ENCODE measurements around the gene ZBTB43. TPM values are rescaled to one million over a fixed set of nuclear protein-coding genes. Genes with fewer than 3 reads are reported as not detected.

Gene ZBTB43
- total RNA-seq, 1 experiment from 2014 or later, result 13.8 TPM

GRCh38 chr9:126799034-126799433 is 5.8 kb upstream of the ZBTB43 start:
- intact Hi-C loops (cut with micrococcal nuclease; ENCODE audit: unreplicated experiment), result no loop called here
- DNase-seq (ENCODE audit: low spot score), result no peak

GRCh38 chr9:126802318-126803059 is 2.4 kb upstream of the ZBTB43 start:
- CTCF ChIA-PET, result no interaction called here
- BruUV-seq (replicated peaks), result no TSS peak
- intact Hi-C loops (cut with micrococcal nuclease; ENCODE audit: unreplicated experiment), result no loop called here
- H3K27me3 ChIP-seq (replicated peaks; ENCODE audit: insufficient read depth, low read depth, low read length, poor library complexity), result no peaks in the 10 kb centered on the region
- H3K36me3 ChIP-seq (ENCODE audit: insufficient read depth, low read length, poor library complexity, severe bottlenecking), result no peaks in the 10 kb centered on the region
- POLR2A ChIA-PET (ENCODE audit: low non-redundant PET), result no interaction called here
- H3K4me3 ChIP-seq (ENCODE audit: low read depth, low read length, poor library complexity, severe bottlenecking), result no peak overlapping the region
- peaks cover 16% of the 10 kb centered on the region for H3K4me1 ChIP-seq (ENCODE audit: insufficient read depth, low read length, poor library complexity, severe bottlenecking)
- H3K9me3 ChIP-seq (ENCODE audit: low read depth, low read length, poor library complexity, severe bottlenecking), result no peaks in the 10 kb centered on the region
- no peak overlapping the region for H3K27ac ChIP-seq (ENCODE audit: low read depth, low read length, poor library complexity, severe bottlenecking)
- TF ChIP-seq EZH2 (IDR thresholded peaks at IDR 0.05; ENCODE audit: borderline replicate concordance, low read depth, low read length, poor library complexity, severe bottlenecking) (no peak), CTCF (conservative IDR thresholded peaks at IDR 0.05; ENCODE audit: low read depth, low read length) (no peak)
- no peak for DNase-seq (ENCODE audit: low spot score)

More at GRCh38 chr9:126799034-126799433, 5.8 kb upstream of the ZBTB43 start:
- H3K27me3 ChIP-seq (replicated peaks; ENCODE audit: insufficient read depth, low read depth, low read length, poor library complexity), result no peaks in the 10 kb centered on the region
- POLR2A ChIA-PET (ENCODE audit: low non-redundant PET), result no interaction called here
- H3K4me1 ChIP-seq (ENCODE audit: insufficient read depth, low read length, poor library complexity, severe bottlenecking), result no peaks in the 10 kb centered on the region
- no peak for TF ChIP-seq CTCF (conservative IDR thresholded peaks at IDR 0.05; ENCODE audit: low read depth, low read length)
- no peak for TF ChIP-seq EZH2 (IDR thresholded peaks at IDR 0.05; ENCODE audit: borderline replicate concordance, low read depth, low read length, poor library complexity, severe bottlenecking)
- CTCF ChIA-PET, result no interaction called here
- H3K36me3 ChIP-seq (ENCODE audit: insufficient read depth, low read length, poor library complexity, severe bottlenecking), result no peaks in the 10 kb centered on the region
- no peaks in the 10 kb centered on the region for H3K9me3 ChIP-seq (ENCODE audit: low read depth, low read length, poor library complexity, severe bottlenecking)
- no peak overlapping the region for H3K4me3 ChIP-seq (ENCODE audit: low read depth, low read length, poor library complexity, severe bottlenecking)
- H3K27ac ChIP-seq (ENCODE audit: low read depth, low read length, poor library complexity, severe bottlenecking), result no peak overlapping the region
- no TSS peak for BruUV-seq (replicated peaks)

- Histone ChIP-seq H3K27me3 (replicated peaks; ENCODE audit: insufficient read depth, low read depth, low read length, poor library complexity) (no peaks in the 10 kb centered on the region), H3K36me3 (ENCODE audit: insufficient read depth, low read length, poor library complexity, severe bottlenecking) (peaks cover 3% of the 10 kb centered on the region), H3K4me3 (ENCODE audit: low read depth, low read length, poor library complexity, severe bottlenecking) (peak overlapping the region; percentile 98), H3K9me3 (ENCODE audit: low read depth, low read length, poor library complexity, severe bottlenecking) (no peaks in the 10 kb centered on the region), H3K27ac (ENCODE audit: low read depth, low read length, poor library complexity, severe bottlenecking) (peak overlapping the region; percentile 84), H3K4me1 (ENCODE audit: insufficient read depth, low read length, poor library complexity, severe bottlenecking) (peaks cover 16% of the 10 kb centered on the region)
- BruUV-seq (replicated peaks), result TSS peak; percentile 95
- POLR2A ChIA-PET (ENCODE audit: low non-redundant PET), result no interaction called here
- intact Hi-C loops (cut with micrococcal nuclease; ENCODE audit: unreplicated experiment), result no loop called here
- no peak for TF ChIP-seq EZH2 (IDR thresholded peaks at IDR 0.05; ENCODE audit: borderline replicate concordance, low read depth, low read length, poor library complexity, severe bottlenecking)
- TF ChIP-seq CTCF (conservative IDR thresholded peaks at IDR 0.05; ENCODE audit: low read depth, low read length), result no peak
- CTCF ChIA-PET, result interaction anchor here (0.5 to 0.6 kb wide), 3 partner anchors 25 to 1932 kb away, joined by 3 to 10 read pairs (median 5); no protein-coding TSS in a partner anchor
- DNase-seq (ENCODE audit: low spot score), result no peak
Observed at GRCh38 chr9:126804198-126804695, 593 bp upstream of the ZBTB43 start.

Data from A673 (cell line).